Gastroesophageal sphincter (tissue), 3 donors: ENCODE results near the gene C7orf25.

Experiments used
- POLR2A ChIP-seq, 2 donors: fragments of 450-650 bp; IDR thresholded peaks; one replicate each; pipeline ENCODE4 v1.6.1; 2017; ENCODE audit warnings: antibody characterized with exemption in 2 of 2, mild to moderate bottlenecking in 2 of 2, moderate library complexity in 1 of 2
- POLR2AphosphoS5 ChIP-seq: sonication (generic); formaldehyde crosslinking; IDR thresholded peaks from one replicate; pipeline ENCODE4 v1.6.1; 2017; ENCODE audit warnings: antibody characterized with exemption
- TF ChIP-seq, protein P1 (sequence below), 4 experiments: fragments of 200-600 bp in 2 of 4; fragments of 450-650 bp in 2 of 4; sonication (generic) in 1 of 4; IDR thresholded peaks; one replicate each; pipeline ENCODE4 v1.5.1; 2017 to 2019; ENCODE audit warnings: antibody characterized with exemption in 4 of 4, mild to moderate bottlenecking in 2 of 4, moderate library complexity in 2 of 4

DNA sequence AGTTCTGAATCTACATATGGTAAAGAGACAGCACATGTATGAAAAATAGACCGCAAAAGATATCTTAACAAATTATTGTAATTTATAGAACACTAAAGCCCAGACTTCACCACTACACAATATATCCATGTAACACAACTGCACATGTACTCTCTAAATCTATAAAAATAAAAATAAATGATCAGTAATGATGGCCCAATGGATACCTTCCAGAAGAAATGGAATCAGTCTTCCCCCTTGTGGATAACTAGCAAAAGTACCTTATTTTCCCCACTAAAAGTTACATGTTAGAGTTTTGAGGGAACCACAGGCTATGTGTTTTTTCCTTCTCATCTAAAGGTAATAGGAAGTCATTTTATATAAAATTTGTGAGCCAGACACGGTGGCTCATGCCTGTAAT, 25.7 kb downstream of the C7orf25 start:
- TF ChIP-seq POLR2A (IDR thresholded peaks at IDR 0.05) (no peak), POLR2AphosphoS5 (no peak)
- TF ChIP-seq, protein P1, sequence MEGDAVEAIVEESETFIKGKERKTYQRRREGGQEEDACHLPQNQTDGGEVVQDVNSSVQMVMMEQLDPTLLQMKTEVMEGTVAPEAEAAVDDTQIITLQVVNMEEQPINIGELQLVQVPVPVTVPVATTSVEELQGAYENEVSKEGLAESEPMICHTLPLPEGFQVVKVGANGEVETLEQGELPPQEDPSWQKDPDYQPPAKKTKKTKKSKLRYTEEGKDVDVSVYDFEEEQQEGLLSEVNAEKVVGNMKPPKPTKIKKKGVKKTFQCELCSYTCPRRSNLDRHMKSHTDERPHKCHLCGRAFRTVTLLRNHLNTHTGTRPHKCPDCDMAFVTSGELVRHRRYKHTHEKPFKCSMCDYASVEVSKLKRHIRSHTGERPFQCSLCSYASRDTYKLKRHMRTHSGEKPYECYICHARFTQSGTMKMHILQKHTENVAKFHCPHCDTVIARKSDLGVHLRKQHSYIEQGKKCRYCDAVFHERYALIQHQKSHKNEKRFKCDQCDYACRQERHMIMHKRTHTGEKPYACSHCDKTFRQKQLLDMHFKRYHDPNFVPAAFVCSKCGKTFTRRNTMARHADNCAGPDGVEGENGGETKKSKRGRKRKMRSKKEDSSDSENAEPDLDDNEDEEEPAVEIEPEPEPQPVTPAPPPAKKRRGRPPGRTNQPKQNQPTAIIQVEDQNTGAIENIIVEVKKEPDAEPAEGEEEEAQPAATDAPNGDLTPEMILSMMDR (IDR thresholded peaks at IDR 0.05), result peak in 1 of 4 experiments; percentile 11
